Stimulated activated CD4-positive, alpha-beta T cell treated with anti-CD3 and anti-CD28 coated beads, Interleukin-12 subunit alpha, Interleukin-12 subunit beta, amount 100 ng/mL, for 48 hours (primary cell): Measurements from ENCODE around the gene ZNF644.

ENCODE experiments used
- DNase-seq, 3 donors: peaks; one replicate each; pipeline ENCODE4 v3.0.0-alpha.2; 2020; ENCODE audit warnings: low read depth in 2 of 3, low spot score in 1 of 3

ZNF644 gene

DNA sequence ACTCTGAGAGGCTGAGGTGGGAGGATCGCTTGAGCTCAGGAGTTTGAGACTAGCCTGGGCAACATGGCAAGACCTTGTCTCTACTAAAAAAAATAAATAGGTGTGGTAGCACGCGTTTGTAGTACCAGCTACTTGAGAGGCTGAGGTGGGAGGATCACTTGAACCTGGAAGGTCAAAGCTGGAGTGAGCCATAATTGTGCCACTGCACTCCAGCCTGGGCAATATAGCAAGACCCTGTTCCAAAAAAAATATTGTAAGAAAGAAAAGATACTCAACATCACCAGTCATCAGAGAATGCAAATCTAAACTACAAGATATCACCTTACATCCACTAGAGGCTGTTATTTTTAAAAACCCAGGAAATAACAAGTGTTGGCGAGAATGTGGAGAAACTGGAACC, 32.5 kb downstream of the ZNF644 start:
- no peak for DNase-seq

DNA sequence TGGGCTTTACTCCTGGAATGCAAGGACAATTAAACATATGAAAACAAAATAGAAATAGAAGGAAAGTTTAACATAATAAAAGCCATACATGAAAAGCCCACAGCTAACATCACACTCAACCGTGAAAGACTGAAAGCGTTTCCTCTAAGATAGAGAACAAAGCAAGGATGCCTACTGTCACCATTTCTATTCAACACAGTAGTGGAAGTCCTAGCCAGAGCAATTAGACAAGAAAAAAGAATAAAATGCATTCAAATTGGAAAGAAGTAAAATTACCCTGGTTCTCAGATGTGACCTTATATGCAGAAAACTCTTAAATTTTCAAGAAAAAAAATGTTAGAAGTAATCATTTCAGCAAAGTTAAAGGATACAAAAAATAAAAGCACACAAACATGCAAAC, 34.0 kb downstream of the ZNF644 start:
- no peak for DNase-seq

DNA sequence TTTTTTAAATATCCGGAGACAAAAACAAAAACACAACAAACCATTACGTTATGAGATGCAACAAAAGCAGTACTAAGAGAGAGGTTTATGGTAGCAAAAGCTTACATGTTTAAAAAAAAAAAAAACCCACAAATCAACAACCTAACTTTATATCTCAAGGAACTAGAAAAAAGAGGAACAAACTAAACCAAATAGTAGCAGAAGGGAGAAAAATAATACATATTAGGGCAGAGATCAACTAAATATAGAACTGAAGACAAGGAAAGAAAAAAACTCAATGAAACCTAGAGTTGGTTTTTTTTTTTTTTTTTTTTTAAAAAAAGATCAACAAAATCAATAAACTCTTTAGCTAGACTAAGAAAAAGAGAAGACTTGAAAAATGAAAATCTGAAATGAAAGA, 34.9 kb downstream of the ZNF644 start:
- no peak for DNase-seq

DNA sequence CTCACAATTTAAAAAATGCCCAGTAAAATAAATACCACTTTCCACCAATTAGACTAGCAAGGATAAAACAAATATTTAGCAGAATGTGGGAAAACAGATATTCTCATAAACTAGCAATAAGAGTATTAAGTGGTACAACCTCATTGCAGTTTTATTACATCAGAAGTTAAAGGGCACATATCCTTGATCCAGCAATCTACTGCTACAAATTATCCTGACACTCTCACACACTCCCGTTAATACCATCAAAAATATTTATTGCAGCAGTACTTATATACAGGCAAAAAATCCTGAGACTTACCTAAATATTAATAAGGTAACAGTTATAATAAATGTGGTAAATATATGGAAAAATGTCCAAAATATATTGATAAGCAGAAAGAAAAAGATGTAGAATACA, 44.3 kb downstream of the ZNF644 start:
- no peak for DNase-seq

DNA sequence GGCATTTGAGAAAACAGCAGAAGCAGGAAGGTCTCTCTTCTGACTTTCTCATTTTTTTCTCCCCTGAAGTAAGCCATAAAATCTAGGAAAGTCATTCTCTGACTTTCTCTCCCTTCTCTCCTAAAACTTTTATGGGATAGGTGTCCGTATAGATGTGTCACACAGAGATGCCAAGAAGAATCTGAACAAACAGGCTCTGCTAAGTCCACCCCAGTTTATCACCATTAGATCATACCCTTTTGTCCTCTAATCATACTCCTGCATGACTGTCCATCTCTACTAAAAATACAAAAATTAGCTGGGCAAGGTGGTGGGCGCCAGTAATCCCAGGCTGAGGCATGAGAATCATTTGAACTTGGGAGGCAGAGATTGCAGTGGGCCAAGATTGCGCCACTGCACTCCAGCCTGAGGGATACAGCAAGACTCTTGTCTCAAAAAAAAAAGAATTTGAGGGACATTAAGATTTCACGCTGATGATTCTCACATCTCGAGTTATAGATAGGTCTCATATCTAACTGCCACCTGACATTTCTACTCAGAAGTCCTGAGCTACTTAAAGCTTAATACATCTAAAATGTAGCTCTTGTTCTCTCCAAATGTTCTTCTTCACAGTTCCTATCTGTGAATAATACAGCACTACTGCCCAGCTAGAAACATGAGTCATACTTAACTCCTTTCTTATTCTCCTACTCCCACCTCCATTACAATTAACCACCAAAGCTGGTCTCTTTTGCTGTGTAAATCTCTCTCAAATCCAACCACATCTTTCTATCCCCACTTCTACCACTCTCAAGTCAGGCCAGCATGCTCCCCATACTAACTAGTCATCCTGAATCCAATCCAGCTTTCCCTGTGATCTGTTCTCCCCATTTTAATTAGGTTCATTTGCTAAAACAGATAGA, 47.7 kb downstream of the ZNF644 start:
- no peak for DNase-seq

DNA sequence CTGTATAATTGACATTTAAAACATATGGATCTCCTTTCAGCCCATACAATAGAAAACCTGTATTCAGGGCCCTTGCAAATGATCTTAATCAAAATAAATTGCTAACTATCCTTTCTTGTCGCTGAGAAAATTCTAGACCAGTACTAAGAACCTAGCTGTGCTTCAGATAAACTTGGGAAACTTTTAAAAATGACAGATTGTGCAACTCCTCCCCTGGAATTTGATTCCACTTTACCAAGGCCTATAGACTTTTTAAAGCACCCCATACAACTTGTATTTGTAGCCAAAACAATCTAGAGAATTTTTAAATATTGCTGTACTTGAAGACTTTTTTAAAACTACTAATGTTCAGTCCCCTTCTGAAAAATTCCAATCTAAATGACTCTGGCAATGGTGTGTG, 51.6 kb downstream of the ZNF644 start:
- DNase-seq = no peak

DNA sequence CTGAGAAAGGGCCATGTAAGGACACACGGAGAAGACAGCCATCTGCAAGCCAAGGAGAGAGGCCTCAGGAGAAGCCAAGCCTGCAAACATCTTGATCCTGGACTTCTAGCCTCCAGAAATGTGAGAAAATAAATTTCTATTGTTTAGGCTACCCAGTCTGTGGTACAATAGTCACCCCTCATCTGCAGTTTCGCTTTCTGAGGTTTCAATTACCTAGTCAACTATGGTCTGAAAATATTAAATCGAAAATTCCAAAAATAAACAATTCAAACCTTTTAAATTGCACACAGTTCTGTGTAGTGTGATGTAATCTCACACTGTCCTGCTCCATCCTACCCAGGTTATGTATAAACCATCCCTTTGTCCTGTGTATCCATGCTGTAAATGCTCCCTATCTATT, 52.6 kb downstream of the ZNF644 start:
- DNase-seq = no peak

DNA sequence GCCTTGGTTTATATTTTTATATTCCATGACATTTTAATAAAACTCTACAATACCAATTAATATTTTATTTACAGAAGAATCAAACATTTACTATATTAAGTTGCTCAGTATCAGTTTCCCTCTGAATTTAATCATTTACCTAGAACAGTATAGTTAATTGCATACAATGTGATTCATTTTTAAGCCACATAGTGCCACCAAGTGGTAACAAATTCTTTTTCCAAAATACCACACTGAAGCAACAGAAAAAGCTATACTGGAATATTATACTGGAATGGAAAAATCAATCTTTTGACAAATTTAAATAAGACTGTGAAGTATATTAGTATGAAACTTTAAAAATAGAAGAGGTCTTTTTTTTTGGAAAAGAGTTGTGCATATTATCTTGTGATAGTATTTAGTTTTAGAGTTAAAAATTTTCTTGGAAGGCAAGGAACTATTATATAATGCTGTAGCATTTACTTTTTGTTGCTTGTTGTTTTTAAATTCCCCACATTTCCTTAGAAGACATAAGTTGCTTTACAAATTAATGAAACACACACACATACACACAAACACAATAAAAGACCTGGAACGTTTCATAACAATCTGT, 57.3 kb downstream of the ZNF644 start:
- no peak for DNase-seq

DNA sequence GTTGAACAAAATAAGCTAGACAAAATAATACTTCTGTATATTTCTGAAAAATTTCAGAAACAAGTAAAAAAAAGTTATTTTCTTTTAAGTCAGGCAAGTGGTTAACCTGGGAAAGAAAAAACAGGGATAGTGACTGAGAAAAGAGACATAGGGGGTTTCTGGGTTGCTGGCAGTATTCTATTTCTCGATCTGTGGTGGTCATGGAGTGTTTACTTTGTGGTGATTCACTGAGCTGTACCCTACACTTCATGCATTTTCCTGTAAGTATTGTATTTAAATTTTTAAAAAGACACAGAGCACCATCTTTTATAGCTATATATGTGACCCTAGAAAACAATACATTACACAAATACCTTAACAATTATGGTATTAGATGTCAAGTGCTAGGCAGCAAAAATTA, 58.2 kb downstream of the ZNF644 start:
- no peak for DNase-seq

DNA sequence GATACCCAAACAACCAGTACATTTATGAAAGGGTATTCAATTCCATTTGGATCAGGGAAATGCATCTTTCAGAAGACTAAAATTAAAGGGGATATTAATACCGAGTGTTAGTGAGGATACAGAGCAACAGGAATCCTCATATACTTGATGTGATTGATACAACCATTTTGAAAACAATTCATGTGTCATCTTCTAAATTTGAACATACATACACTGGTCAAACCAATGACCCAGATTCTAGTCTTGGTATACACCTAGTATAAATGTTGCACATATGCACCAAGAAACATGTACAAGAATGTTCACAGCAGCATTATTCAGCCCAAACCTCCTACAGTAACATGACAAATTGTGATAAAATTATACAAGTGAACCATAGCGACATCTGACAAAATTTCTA, 58.6 kb downstream of the ZNF644 start:
- no peak for DNase-seq

DNA sequence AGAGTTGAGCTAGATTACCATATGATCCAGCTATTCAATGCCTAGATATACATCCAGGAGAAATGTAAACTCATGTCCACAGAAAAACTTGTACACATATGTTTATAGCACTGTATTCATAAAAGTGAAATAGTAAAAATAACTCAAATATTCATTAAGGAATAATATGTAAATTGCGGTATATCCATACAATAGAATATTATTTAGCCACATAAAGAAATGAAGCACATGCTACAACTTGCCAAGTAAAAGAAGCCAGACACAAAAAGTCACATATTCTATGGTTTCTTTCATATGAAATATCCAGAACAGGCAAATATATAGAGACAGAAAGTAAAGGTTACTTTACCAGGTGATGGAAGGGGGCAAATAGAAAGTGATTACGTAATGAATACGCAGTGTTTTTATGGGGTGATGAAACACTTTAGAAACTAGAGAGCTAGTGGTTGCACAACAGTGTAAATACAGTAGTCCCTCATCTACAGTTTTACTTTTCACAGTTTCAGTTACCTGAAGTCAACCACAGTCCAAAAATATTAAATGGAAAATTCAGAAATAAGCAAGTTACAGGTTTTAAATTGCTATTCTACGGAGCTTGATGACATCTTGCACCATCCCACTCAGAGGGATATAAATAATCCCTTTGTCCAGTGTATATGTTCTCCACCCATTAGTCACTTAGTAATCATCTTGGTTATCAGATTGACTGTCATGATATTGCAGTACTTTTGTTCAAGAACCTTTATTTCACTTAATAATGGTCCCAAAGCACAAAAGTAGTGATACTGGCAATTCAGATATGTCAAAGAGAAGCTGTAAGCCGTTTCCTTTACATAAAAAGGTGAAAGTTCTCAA, 62.3 kb downstream of the ZNF644 start:
- DNase-seq = no peak

DNA sequence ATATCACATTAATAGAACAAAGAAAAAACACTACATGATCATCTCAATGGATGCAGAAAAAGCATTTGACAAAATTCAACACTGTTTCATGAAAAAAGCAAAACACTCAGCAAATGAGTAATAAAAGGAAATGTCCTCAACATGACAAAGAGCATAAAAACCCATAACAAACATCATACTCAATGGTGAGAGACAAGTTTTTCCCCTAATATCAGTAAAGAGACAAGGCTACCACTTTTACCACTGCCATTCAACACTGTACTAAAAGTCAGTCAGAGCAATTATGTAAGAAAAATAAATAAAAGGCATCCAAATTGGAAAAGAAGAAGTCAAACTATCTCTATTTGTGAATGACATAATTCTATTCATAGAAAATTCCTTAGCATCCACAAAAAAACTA, 64.3 kb downstream of the ZNF644 start:
- no peak for DNase-seq

DNA sequence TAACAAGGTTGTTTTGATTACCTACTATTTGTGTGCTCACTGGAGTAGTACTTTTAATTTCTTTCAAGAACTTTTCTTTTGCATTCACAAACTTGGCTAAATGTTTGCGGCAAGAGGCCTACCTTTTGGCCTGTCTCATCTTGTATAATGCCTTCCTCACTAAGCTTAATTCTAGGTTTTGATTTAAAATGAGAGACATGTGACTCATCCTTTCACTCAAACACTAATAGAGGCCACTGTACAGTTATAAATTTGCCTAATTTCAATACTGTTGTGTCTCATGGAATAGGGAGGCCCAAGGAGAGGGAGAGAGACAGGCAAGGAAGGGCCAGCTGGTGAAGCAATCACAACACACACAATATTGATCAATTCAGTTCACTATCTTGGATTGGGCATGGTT, 66.1 kb downstream of the ZNF644 start:
- DNase-seq = no peak

DNA sequence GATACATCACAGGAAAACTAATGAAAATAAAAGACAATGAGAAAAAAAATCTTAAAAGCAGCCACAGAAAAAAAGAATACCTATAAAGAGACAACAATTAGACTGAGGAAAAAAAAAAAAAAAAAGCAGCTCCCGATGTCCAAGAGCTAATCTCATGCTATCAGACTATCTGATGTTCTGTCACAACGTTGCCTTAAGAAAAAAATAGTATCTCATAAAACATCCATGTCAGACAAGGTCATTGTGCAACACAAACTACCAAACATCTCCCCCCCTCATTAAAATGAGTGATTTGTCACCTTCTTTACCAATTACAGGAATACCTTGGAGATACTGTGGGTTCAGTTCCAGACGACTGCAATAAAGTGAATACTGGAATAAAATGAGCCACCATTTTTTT, 68.9 kb downstream of the ZNF644 start:
- DNase-seq = no peak

DNA sequence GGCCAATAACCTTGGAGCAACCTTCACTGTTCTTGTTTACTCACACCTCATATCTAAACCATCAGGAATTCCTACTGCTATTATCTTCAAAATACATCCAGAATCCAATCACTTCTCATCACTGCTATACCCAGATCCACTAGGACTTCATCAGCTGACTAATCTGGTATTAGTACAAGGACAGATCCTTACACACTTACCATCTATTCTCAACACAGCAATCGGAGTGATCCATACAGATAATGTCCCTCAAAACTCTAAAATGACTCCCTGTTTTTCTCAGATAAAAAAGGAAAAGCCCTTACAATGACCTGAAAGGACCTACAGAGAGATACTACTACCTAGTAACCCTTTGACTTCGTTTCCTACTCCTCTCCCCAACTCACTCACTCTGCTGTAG, 70.8 kb downstream of the ZNF644 start:
- DNase-seq = no peak

DNA sequence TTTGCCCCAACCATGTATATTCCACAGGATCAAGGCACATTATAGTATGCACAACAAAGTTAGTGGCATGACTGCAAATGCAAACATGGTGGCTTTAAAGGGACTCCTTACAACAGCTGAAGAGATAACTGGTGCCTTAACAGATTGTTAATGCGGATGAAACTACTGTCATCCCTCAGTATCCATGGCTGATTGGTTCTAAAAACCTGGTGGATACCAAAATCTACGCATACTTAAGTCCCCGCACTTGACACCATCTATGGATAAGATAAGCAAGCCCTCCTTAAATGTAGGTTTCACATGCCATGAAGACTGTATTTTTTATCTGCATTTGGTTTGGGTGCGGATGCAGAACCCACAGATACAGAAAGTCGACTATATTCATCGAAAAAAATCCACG, 73.5 kb downstream of the ZNF644 start:
- no peak for DNase-seq

DNA sequence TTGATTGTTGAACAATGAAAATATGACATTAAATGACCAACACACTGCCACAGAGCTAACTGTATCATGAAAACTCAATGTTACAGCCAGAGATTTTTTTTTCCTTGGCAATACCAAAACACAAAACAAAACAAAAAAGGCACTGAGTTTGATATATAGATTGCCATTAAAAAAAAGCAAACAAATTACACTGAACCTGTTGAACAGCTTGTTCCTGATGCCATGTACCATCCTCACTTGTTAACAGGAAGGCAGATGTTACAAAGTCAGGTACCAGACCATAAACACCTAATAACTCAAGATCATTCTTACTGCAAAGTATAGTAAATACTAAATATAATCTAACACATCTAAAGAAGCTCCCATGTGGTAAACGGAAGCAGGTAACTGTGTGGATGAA, 75.2 kb downstream of the ZNF644 start:
- DNase-seq = no peak

DNA sequence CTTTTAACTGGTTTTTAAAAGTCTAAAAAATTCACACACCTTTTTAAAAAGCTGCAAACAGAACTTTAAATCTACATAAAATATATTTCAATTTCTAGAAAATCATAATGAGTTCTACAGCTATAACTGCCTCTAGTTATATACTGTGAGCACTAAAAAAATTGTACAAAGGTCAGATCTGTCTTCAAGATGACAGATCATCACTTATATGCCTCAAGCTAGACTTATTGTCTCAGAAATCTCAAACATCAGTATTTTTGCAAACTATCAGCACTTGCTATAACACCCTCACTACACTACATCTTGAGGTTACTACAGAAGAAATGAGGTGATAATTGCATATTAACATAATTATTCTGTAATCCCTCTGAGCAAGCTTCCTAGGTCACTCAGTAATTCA, 76.5 kb downstream of the ZNF644 start:
- no peak for DNase-seq

DNA sequence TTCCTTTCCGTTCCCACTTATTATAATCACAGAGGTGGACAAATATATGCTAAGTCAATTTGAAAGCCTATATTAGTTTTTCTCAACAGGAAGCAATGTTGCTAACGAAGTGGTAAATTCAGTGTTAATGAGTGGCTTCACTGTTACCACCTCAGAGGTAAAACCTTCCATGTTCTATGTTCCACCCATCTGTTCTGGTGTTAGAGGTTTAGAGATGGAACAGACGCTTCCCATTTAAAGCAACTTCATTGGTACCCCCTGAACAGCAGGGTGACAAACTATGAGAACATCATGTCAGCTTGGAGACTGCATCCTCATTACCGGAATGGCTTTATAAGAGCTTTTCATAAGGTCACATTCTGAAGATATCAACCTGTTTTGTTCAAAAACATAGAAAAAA, 77.9 kb downstream of the ZNF644 start:
- no peak for DNase-seq

DNA sequence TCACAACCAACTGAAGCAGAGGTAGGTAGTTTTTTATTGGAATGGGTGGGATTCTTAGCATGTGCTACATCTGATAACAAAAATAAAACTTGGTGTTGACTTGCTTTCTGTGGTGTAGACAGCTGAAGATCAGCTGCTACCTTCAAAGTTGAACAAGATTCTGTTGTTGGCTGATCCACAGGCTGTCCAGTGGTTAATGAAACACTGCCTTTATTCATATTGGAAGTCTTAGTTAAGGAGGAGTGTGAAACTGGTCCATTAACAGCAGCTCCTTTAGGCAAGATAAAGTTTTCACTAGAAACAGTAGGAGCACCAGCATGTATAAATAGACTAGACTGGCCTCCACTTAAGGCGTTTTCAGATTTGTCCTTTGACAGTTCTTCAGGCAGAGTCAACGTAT, 81.1 kb downstream of the ZNF644 start:
- DNase-seq = no peak

DNA sequence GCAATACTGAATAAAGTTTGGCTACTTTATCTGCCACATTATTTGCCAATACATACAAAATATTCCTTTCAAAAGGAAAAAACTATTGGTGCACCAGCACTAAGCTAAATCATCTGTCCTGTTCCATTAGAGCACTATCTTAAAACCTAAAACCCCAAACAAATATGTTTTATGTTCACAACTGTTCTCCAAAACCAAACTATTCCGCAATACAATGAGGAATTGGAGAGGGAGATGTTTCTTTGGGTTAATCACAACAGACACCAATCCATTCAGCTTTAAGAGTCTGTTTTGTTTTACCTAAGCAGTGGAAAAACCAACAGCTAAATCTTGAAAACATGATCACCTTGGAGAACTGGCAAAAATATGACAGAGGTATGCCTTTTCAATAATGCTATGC, 85.1 kb downstream of the ZNF644 start:
- DNase-seq = no peak

DNA sequence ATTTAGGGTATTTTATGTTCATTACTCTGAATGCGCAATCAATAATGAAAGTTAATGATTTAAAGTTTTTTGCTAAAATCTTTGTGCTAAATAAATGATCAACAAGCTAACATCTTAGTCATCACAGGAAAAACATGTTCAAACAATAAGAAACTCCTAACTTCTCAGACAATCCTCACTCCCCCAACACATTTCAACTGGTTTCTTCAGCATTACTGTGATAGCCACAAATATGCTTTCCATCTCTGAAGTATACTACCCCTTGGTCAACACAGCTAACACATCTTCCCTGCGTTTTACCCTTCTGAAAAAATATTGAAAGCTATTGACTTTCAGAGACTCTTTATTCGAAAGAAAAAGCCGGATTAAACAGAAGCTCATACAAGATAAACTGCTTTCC, 85.8 kb downstream of the ZNF644 start:
- no peak for DNase-seq
